GM12872 (cell line): ENCODE results near the gene CDC5L.

ENCODE experiments used
- CTCF ChIP-seq: IDR thresholded peaks from 3 replicates; pipeline ENCODE4 v1.5.1; 2011; ENCODE audit warnings: low read depth, mild to moderate bottlenecking, low read length, moderate library complexity; ENCODE audit not compliant: insufficient read depth

The CDC5L gene

GRCh38 chr6:44464527-44465310, 77.2 kb downstream of the CDC5L start:
- TF ChIP-seq CTCF: no peak

- no peak for TF ChIP-seq CTCF
These were observed 79.4 kb downstream of the CDC5L start for GRCh38 chr6:44466955-44467354.

GRCh38 chr6:44468835-44469234, 81.3 kb downstream of the CDC5L start:
- no peak for TF ChIP-seq CTCF

- no peak for TF ChIP-seq CTCF
These were observed 82.6 kb downstream of the CDC5L start for GRCh38 chr6:44470115-44470464.

GRCh38 chr6:44470746-44471145, 83.2 kb downstream of the CDC5L start:
- no peak for TF ChIP-seq CTCF

- TF ChIP-seq CTCF: no peak
These were observed 83.9 kb downstream of the CDC5L start for GRCh38 chr6:44471271-44471981.

GRCh38 chr6:44472250-44472945, 84.9 kb downstream of the CDC5L start:
- TF ChIP-seq CTCF: no peak
